ENCODE data around the gene BABAM1. TPM values are rescaled to one million over a fixed set of nuclear protein-coding genes. Genes with fewer than 3 reads are reported as not detected.

BABAM1 gene
- total and polyA plus RNA-seq, 3 donors from 2014 or later = 93.2 to 110 (median 95.4) TPM

DNA sequence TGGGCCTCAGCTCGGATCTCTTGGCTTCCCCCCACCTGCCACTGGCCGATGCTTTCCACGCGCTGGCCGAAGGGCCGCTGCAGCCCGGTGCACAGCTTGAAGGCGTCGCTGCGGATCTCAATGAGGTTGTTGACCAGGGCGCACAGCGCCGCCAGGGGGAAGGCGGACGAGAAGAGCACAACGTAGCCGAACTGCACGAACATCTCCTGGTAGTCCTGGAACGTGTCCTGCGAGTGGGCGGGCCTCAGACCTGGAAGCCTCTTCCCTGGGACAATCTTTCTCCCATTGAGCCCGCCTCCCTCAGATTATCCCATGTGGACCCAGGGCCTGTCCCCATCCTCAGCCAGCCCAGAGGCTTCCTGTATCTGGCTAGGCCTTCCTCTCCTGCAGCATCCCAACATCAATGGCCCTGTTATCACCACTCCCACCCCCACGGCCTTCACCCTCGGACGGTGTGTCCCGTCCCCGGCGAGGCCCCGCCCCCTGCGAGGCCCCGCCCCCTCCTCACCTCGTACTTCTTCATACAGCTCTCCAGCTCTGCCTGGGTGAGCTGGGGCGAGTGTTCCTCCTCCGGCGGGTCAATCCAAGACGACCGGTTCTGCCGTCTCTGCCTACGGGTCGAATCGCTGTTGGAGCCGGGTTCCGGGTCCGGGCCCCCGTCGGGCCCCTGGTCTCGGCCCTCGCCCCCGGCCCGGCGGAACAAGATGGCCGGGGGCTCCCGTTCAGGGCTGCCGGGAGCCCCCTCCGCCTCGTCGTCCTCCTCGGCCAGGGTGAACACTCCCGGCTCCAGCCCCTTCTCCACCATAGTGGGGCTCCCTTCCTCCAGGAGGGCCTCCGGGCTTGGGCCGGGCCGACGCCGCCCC is 60.6 kb downstream of the BABAM1 start:
- WGBS, 2 donors = 20 to 42% methylated on average over 4 to 64 of the region's 64 CpGs
- intact Hi-C loops (cut with DNase I; ENCODE audit: low total_unique reads) = no loop called here
- Histone ChIP-seq H3K27me3 (no peaks in the 10 kb centered on the region), H3K4me1 (peaks cover 24% of the 10 kb centered on the region), H3K9me3 (no peaks in the 10 kb centered on the region), H3K27ac (peak overlapping the region; percentile 5 to 25), H3K36me3 (ENCODE audit: low read depth, missing control alignments) (no peaks in the 10 kb centered on the region), H3K4me3 (peak overlapping the region; percentile 18 to 47)
- TF ChIP-seq, protein P1, sequence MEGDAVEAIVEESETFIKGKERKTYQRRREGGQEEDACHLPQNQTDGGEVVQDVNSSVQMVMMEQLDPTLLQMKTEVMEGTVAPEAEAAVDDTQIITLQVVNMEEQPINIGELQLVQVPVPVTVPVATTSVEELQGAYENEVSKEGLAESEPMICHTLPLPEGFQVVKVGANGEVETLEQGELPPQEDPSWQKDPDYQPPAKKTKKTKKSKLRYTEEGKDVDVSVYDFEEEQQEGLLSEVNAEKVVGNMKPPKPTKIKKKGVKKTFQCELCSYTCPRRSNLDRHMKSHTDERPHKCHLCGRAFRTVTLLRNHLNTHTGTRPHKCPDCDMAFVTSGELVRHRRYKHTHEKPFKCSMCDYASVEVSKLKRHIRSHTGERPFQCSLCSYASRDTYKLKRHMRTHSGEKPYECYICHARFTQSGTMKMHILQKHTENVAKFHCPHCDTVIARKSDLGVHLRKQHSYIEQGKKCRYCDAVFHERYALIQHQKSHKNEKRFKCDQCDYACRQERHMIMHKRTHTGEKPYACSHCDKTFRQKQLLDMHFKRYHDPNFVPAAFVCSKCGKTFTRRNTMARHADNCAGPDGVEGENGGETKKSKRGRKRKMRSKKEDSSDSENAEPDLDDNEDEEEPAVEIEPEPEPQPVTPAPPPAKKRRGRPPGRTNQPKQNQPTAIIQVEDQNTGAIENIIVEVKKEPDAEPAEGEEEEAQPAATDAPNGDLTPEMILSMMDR (IDR thresholded peaks at IDR 0.05) = peak in 2 of 3 experiments; percentile 29 to 38
- TF ChIP-seq POLR2A (IDR thresholded peaks at IDR 0.05) = no peak
- peak; percentile 89 for DNase-seq

Other genes with a start within 250 kb of the BABAM1 start
- gene CPAMD8, start 240.6 kb upstream of the BABAM1 start, total RNA-seq = 10 to 100 TPM; 30.8 to 46.1 TPM
- gene CPAMD8, start 240.6 kb upstream of the BABAM1 start, polyA plus RNA-seq (ENCODE audit: insufficient read depth, low read depth, low replicate concordance) = 12.0 TPM
- 10 to 100 TPM; 20.0 to 23.5 TPM for gene HAUS8, start 192.0 kb upstream of the BABAM1 start, total RNA-seq
- 29.7 TPM for gene HAUS8, start 192.0 kb upstream of the BABAM1 start, polyA plus RNA-seq (ENCODE audit: insufficient read depth, low read depth, low replicate concordance)
- 100 to 1,000 TPM; 407 TPM for gene MYO9B, start 191.7 kb upstream of the BABAM1 start, total RNA-seq
- 121 TPM for gene MYO9B, start 191.7 kb upstream of the BABAM1 start, polyA plus RNA-seq (ENCODE audit: insufficient read depth, low read depth, low replicate concordance)
- 10 to 100 TPM; 15.8 to 23.8 TPM for gene USE1, start 52.1 kb upstream of the BABAM1 start, total RNA-seq
- 33.3 TPM for gene USE1, start 52.1 kb upstream of the BABAM1 start, polyA plus RNA-seq (ENCODE audit: insufficient read depth, low read depth, low replicate concordance)
- gene OCEL1, start 41.2 kb upstream of the BABAM1 start, total RNA-seq = 10 to 100 TPM in 1 of 2 donors, 1 to 10 TPM in 1; 6.6 to 13.9 TPM
- 17.5 TPM for gene OCEL1, start 41.2 kb upstream of the BABAM1 start, polyA plus RNA-seq (ENCODE audit: insufficient read depth, low read depth, low replicate concordance)
- 10 to 100 TPM; 63.1 to 71.8 TPM for gene NR2F6, start 21.5 kb upstream of the BABAM1 start, total RNA-seq
- gene NR2F6, start 21.5 kb upstream of the BABAM1 start, polyA plus RNA-seq (ENCODE audit: insufficient read depth, low read depth, low replicate concordance) = 20.4 TPM
- gene USHBP1, start 2.7 kb upstream of the BABAM1 start, total RNA-seq = 1 to 10 TPM; 2.0 to 5.6 TPM
- gene USHBP1, start 2.7 kb upstream of the BABAM1 start, polyA plus RNA-seq (ENCODE audit: insufficient read depth, low read depth, low replicate concordance) = 2.6 TPM
- gene ANKLE1, start 14.5 kb downstream of the BABAM1 start, total RNA-seq = 1 to 10 TPM; 3.1 to 5.3 TPM
- 0.45 TPM for gene ANKLE1, start 14.5 kb downstream of the BABAM1 start, polyA plus RNA-seq (ENCODE audit: insufficient read depth, low read depth, low replicate concordance)
- gene ABHD8, start 36.0 kb downstream of the BABAM1 start, total RNA-seq = 10 to 100 TPM; 27.1 to 49.1 TPM
- 70.7 TPM for gene ABHD8, start 36.0 kb downstream of the BABAM1 start, polyA plus RNA-seq (ENCODE audit: insufficient read depth, low read depth, low replicate concordance)
- 100 to 1,000 TPM; 180 to 206 TPM for gene MRPL34, start 38.4 kb downstream of the BABAM1 start, total RNA-seq
- 126 TPM for gene MRPL34, start 38.4 kb downstream of the BABAM1 start, polyA plus RNA-seq (ENCODE audit: insufficient read depth, low read depth, low replicate concordance)
- gene DDA1, start 42.1 kb downstream of the BABAM1 start, total RNA-seq = 10 to 100 TPM; 46.4 to 55.5 TPM
- 123 TPM for gene DDA1, start 42.1 kb downstream of the BABAM1 start, polyA plus RNA-seq (ENCODE audit: insufficient read depth, low read depth, low replicate concordance)
- 10 to 100 TPM; 17.5 to 19.2 TPM for gene ANO8, start 67.4 kb downstream of the BABAM1 start, total RNA-seq
- 4.5 TPM for gene ANO8, start 67.4 kb downstream of the BABAM1 start, polyA plus RNA-seq (ENCODE audit: insufficient read depth, low read depth, low replicate concordance)
- gene GTPBP3, start 70.1 kb downstream of the BABAM1 start, total RNA-seq = 10 to 100 TPM; 21.6 to 22.9 TPM
- gene GTPBP3, start 70.1 kb downstream of the BABAM1 start, polyA plus RNA-seq (ENCODE audit: insufficient read depth, low read depth, low replicate concordance) = 9.7 TPM
- 1 to 10 TPM; 3.4 to 4.4 TPM for gene PLVAP, start 109.9 kb downstream of the BABAM1 start, total RNA-seq
- gene PLVAP, start 109.9 kb downstream of the BABAM1 start, polyA plus RNA-seq (ENCODE audit: insufficient read depth, low read depth, low replicate concordance) = 20.5 TPM
- gene CCDC194, start 126.8 kb downstream of the BABAM1 start, total RNA-seq = 1 to 10 TPM in 1 of 2 donors, not detected in 1; 1.3 TPM
- gene CCDC194, start 126.8 kb downstream of the BABAM1 start, polyA plus RNA-seq (ENCODE audit: insufficient read depth, low read depth, low replicate concordance) = 0.45 TPM
- 10 to 100 TPM; 37.4 to 64.4 TPM for gene BST2, start 138.2 kb downstream of the BABAM1 start, total RNA-seq
- gene BST2, start 138.2 kb downstream of the BABAM1 start, polyA plus RNA-seq (ENCODE audit: insufficient read depth, low read depth, low replicate concordance) = 71.4 TPM
- gene MVB12A, start 152.6 kb downstream of the BABAM1 start, total RNA-seq = 10 to 100 TPM; 44.0 to 48.3 TPM
- 28.6 TPM for gene MVB12A, start 152.6 kb downstream of the BABAM1 start, polyA plus RNA-seq (ENCODE audit: insufficient read depth, low read depth, low replicate concordance)
- gene TMEM221, start 181.2 kb downstream of the BABAM1 start, total RNA-seq = 1 to 10 TPM in 1 of 2 donors, under 1 TPM in 1; 0.68 to 2.6 TPM
- 1.4 TPM for gene TMEM221, start 181.2 kb downstream of the BABAM1 start, polyA plus RNA-seq (ENCODE audit: insufficient read depth, low read depth, low replicate concordance)
- under 1 TPM in 1 of 2 donors, not detected in 1; 0.87 TPM for gene NXNL1, start 193.5 kb downstream of the BABAM1 start, total RNA-seq
- not detected for gene NXNL1, start 193.5 kb downstream of the BABAM1 start, polyA plus RNA-seq (ENCODE audit: insufficient read depth, low read depth, low replicate concordance)
- gene SLC27A1, start 203.1 kb downstream of the BABAM1 start, total RNA-seq = 100 to 1,000 TPM in 1 of 2 donors, 10 to 100 TPM in 1; 92.8 to 105 TPM
- gene SLC27A1, start 203.1 kb downstream of the BABAM1 start, polyA plus RNA-seq (ENCODE audit: insufficient read depth, low read depth, low replicate concordance) = 25.9 TPM
- 10 to 100 TPM; 77.7 to 82.9 TPM for gene PGLS, start 244.2 kb downstream of the BABAM1 start, total RNA-seq
- 44.3 TPM for gene PGLS, start 244.2 kb downstream of the BABAM1 start, polyA plus RNA-seq (ENCODE audit: insufficient read depth, low read depth, low replicate concordance)